Measurements from ENCODE around the gene FBL.

Gene FBL

DNA sequence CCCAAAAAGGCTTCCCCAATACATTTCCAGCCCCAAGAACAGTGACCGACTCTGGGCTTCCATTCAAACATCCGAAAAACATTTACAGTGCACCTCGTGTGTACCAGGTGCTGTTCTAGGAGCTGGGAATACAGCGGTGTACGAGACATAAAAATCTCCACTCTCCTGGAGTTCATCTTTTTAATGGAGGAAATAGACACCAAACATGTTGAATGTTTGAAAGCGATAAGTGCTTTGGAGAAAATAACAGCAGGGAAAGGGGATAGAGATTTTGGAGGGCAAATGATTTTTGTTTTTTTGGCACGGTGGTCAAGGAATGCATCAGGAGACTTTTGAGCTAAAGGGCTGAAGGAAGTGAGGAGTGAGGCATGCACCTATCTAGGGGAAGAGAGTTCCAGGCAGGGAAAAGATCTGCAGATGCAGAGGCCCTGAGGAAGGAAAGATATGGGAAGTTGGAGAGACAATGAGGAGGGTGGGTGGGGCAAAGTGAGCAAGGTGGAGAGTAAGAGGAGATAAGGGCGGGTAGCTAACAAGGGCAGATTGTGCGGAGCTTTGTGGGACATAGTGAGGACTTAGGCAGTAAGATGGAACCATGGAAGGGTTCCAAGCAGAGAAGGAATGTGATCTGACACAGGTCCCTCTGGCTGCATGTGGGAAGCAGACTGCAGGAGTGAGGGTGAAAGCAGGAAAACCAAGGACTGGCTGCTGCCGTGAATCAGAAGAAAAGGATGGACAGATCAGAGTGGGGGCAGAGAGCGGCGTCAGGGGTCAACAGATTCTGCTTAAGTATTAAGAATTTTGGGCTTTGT, 703 bp upstream of the FBL start:
- peak overlapping the region; percentile 88 for H3K4me3 ChIP-seq (ENCODE audit: control insufficient read depth, low read depth, low read length)
- DNase-seq (ENCODE audit: low read depth): no peak
- TF ChIP-seq, protein P1, sequence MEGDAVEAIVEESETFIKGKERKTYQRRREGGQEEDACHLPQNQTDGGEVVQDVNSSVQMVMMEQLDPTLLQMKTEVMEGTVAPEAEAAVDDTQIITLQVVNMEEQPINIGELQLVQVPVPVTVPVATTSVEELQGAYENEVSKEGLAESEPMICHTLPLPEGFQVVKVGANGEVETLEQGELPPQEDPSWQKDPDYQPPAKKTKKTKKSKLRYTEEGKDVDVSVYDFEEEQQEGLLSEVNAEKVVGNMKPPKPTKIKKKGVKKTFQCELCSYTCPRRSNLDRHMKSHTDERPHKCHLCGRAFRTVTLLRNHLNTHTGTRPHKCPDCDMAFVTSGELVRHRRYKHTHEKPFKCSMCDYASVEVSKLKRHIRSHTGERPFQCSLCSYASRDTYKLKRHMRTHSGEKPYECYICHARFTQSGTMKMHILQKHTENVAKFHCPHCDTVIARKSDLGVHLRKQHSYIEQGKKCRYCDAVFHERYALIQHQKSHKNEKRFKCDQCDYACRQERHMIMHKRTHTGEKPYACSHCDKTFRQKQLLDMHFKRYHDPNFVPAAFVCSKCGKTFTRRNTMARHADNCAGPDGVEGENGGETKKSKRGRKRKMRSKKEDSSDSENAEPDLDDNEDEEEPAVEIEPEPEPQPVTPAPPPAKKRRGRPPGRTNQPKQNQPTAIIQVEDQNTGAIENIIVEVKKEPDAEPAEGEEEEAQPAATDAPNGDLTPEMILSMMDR (IDR thresholded peaks at IDR 0.05; ENCODE audit: control insufficient read depth, insufficient read depth, low read depth, low read length, missing control alignments): no peak

DNA sequence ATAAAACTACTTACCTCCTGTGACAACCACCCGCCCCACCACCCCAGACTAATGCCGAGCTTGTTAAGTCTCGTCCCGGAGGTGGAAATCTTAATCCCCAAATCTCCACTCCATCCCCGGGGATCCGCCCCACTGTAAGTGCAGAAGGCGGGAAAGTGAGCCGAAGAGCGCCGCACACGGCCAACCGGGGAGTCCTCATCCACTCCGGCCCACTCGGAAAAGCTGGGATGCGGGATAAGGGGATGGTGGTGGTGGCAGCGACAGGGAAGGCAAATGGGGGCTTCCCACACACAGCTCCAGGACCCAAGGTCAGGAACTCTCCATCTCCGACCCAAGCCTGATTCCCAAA, 621 bp downstream of the FBL start:
- TF ChIP-seq, protein P1 (IDR thresholded peaks at IDR 0.05; ENCODE audit: control insufficient read depth, insufficient read depth, low read depth, low read length, missing control alignments): no peak
- H3K4me3 ChIP-seq (ENCODE audit: control insufficient read depth, low read depth, low read length): peak overlapping the region; percentile 88
- DNase-seq (ENCODE audit: low read depth): no peak

DNA sequence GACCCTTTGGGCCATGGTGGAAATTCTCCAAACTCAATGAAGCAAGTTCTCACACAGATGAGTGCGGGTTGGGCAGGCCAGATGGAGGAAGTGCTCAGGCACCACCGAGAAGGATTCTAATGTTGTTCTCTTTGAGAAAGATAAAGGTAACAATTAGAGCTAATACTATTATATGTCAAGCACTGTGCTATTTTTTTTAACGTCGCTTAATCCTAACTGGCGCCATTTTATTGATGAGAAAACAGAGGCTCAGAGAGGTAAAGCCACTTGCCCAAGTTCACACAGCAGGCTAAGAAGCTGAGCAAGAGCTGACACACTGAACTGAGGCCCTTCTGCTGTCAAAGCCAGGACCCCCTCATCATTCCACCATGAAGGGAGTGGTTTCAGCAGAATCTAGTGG, 1.0 kb downstream of the FBL start:
- no peak for DNase-seq (ENCODE audit: low read depth)
- TF ChIP-seq, protein P1 (IDR thresholded peaks at IDR 0.05; ENCODE audit: control insufficient read depth, insufficient read depth, low read depth, low read length, missing control alignments): no peak
- peak overlapping the region; percentile 88 for H3K4me3 ChIP-seq (ENCODE audit: control insufficient read depth, low read depth, low read length)

DNA sequence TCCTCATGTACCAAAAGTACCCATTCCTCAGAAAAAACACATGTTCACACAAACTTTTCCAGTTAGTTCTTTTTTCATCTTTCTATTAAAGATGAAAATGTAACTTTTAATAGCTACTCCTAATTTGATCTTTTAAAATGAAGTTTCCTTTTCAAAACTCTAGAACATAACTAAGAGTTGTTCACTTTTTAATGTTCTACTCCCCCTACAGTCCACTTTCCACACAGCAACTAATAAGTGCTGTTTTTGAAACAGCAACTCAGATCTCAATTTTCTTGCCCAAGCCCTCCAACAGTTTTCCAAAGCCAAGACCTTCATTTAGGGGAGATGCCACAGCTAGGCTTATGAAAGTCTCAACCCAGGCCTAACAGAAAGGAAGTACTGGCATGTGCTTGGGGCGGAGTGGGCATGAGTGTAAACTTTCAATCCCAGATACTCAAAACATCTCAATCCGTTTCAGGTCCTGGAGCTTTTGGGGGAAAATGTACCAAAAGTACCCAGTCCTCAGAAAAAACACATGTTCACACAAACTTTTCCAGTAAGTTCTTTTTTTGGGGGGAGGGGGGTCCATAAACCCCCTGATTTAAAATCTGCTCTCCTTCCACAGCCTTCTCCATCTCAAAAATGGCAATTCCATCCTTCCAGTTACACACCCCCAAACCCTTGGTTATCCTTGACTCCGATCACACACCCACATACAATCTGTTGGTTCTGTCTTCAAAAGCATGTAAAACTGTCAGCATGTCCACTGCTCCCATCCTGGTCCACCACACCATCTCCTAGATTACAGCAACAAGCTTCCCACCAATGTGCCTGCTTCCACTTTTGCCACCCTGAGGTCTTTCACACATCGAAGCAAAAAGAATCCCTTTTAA, 2.0 kb downstream of the FBL start:
- no peak overlapping the region; the same call in 1 of the 2 replicates for H3K4me3 ChIP-seq (ENCODE audit: control insufficient read depth, low read depth, low read length)
- DNase-seq (ENCODE audit: low read depth): no peak
- TF ChIP-seq, protein P1 (IDR thresholded peaks at IDR 0.05; ENCODE audit: control insufficient read depth, insufficient read depth, low read depth, low read length, missing control alignments): peak; percentile 54

DNA sequence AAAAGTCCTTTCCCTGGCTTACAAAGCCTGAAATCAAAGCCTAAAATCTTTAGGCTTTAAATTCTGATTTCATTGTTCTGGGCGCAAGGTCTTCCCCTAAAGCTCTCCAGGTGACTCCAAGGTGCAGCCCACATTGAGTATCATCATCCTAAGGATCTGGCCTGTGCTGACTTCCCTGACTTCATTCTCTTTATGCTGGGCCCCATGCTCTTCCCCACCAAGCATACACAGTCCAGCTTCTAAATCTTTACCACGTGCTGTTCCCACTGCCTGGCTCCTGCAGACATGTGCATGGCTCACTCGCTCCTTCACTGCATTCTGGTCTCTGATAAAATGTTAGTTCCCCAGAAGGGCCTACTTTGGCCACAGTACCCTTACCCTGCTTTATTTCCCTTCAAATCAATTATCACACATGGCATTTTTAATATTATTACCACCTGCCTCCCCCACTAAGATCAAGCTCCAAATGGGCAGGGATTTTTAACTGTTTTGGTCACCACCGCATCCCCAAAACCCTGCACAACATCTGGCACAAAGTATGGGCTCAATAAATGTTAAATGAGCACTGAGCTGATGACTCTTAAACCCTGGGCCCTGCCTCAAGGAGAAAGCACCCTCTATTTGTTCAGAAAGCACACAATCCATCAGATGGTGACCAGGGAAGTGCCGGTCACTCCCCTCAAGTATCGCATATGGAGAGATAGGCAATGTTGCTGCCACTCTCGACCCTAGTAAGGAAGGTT, 3.3 kb downstream of the FBL start:
- DNase-seq (ENCODE audit: low read depth): no peak
- TF ChIP-seq, protein P1 (IDR thresholded peaks at IDR 0.05; ENCODE audit: control insufficient read depth, insufficient read depth, low read depth, low read length, missing control alignments): no peak
- H3K4me3 ChIP-seq (ENCODE audit: control insufficient read depth, low read depth, low read length): no peak overlapping the region

DNA sequence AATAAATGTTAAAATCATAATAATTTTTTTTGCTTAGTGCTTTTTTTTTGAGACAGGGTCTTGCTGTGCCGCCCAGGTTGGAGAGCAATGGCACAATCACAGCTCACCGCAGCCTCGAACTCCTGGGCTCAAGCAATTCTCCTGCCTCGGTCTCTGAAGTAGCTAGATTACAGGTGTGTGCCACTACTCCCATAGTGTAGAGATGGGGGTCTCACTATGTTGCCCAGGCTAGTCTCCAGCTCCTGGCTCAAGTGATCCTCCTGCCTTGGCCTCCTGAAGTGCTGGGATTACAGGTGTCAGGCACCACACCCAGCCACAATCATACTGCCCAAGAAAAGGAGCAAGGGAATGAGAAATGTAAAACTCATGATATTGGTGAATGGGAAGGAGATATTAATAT, 5.1 kb downstream of the FBL start:
- TF ChIP-seq, protein P1 (IDR thresholded peaks at IDR 0.05; ENCODE audit: control insufficient read depth, insufficient read depth, low read depth, low read length, missing control alignments): no peak
- no peak for DNase-seq (ENCODE audit: low read depth)
- no peak overlapping the region for H3K4me3 ChIP-seq (ENCODE audit: control insufficient read depth, low read depth, low read length)
